T-helper 17 cell (primary cell): ENCODE measurements around the gene EPB41L4B. TPM values are rescaled to one million over a fixed set of nuclear protein-coding genes. Genes with fewer than 3 reads are reported as not detected.
"Not testable (repeated sequence)": the region's sequence is repeated elsewhere in the genome, so short reads cannot be mapped to it uniquely, and the experiment has no call there.

Experiments used
- ATAC-seq: fragments of 150-1000 bp; cut with Tn5 transposase; 2 replicates; pipeline ENCODE4 v1.10.0; 2021; ENCODE audit warnings: mild to moderate bottlenecking, moderate library complexity
- DNase-seq, 3 donors: peaks; one replicate each; pipeline versions ENCODE4 v3.0.0 to v3.0.0-alpha.2; 2020 to 2021
- H3K9me3 ChIP-seq: one replicate; pipeline ENCODE4 v1.7.0; 2013; ENCODE audit warnings: low read length, mild to moderate bottlenecking; ENCODE audit not compliant: control insufficient read depth, poor library complexity, severe bottlenecking
- H3K27ac Mint-ChIP-seq: one replicate; pipeline ENCODE4 v1.8.0; 2022; ENCODE audit warnings: mild to moderate bottlenecking, moderate library complexity, mixed read lengths
- H3K27me3 Mint-ChIP-seq: one replicate; pipeline ENCODE4 v1.8.0; 2022; ENCODE audit warnings: mixed read lengths
- H3K36me3 Mint-ChIP-seq: one replicate; pipeline ENCODE4 v1.8.0; 2022; ENCODE audit warnings: low read depth, mixed read lengths
- H3K4me1 Mint-ChIP-seq: one replicate; pipeline ENCODE4 v1.8.0; 2022; ENCODE audit warnings: mild to moderate bottlenecking, mixed read lengths
- H3K4me3 Mint-ChIP-seq: one replicate; pipeline ENCODE4 v1.8.0; 2022; ENCODE audit warnings: mild to moderate bottlenecking, moderate library complexity, mixed read lengths
- total RNA-seq, 4 donors: library from RNA in 2 of 4; stranded (reverse) in 2 of 4; gene quantifications; one replicate each; pipeline ENCODE4 v1.2.3 and lab custom pipeline; 2022 to 2026

Gene EPB41L4B
- total RNA-seq, 2 donors from 2014 or later = not detected

DNA sequence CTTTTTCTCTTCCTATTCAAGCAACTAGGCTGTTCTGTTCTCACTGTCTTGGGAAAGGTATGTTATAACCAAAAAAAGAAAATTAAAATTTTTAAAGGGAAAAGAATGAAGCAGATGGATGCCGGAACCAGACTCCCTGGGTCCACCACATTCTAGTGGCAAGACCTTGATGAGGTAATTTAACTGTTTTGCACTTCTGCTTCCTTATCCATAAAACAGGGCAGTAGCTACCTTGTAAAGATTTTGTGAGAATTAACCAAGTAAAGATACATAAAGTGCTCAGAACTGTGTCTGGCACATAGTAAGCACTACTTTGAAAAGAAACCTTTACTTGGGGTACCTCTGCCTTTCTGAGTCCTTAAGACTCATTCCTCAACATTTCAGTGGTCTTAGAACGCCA lies 17.0 kb downstream of the EPB41L4B start:
- no peak overlapping the region for H3K27ac Mint-ChIP-seq
- H3K27me3 Mint-ChIP-seq = peaks cover 57% of the 10 kb centered on the region
- H3K9me3 ChIP-seq = no peaks in the 10 kb centered on the region
- no peak overlapping the region for H3K4me3 Mint-ChIP-seq
- ATAC-seq = no peak
- no peak for DNase-seq
- no peaks in the 10 kb centered on the region for H3K4me1 Mint-ChIP-seq
- no peaks in the 10 kb centered on the region for H3K36me3 Mint-ChIP-seq

DNA sequence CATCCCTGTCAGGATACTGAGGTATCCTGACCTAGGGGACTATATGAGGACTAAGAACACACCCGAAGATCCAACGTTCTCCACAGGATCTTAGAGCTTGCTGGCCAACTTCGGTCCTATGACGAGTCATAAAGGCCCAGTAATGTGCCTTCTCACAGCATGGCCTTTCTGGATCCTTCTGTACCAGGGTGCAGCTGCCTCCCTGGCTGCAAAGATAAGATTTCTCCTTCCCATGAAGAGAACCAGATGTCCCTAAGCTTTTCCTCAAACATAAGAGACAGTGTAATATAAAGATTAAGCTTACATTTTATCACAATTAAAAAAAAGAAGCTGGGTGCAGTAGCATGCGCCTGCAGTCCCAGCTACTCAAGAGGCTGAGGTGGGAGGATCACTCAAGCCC lies 18.3 kb downstream of the EPB41L4B start:
- DNase-seq (no peak), ATAC-seq (no peak)
- peaks cover 51% of the 10 kb centered on the region for H3K27me3 Mint-ChIP-seq
- H3K36me3 Mint-ChIP-seq = no peaks in the 10 kb centered on the region
- H3K27ac Mint-ChIP-seq = no peak overlapping the region
- H3K4me1 Mint-ChIP-seq = no peaks in the 10 kb centered on the region
- H3K4me3 Mint-ChIP-seq = no peak overlapping the region
- H3K9me3 ChIP-seq = no peaks in the 10 kb centered on the region

DNA sequence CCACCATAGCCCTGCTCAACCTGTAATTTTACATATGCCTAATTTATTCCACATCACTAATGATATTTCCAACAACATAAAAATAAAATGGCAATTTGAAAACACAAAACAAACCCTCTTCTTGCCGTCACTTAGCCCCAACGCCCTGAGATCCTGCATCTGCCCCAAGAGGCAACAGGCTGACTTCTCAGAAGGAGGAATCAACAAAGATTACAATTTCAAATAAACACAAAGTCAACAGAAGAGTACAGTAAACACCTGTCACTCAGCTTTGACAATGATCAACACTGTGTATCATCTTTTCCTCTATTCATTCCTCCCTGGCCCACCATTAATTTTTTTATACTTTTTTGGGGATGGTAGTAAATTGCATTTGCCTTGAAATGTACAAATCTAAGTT lies 19.8 kb downstream of the EPB41L4B start:
- Mint-ChIP-seq H3K27me3 (peaks cover 48% of the 10 kb centered on the region), H3K4me1 (peaks cover under 1% of the 10 kb centered on the region), H3K27ac (no peak overlapping the region), H3K36me3 (no peaks in the 10 kb centered on the region), H3K4me3 (no peak overlapping the region)
- ATAC-seq (no peak), DNase-seq (no peak)
- no peaks in the 10 kb centered on the region for H3K9me3 ChIP-seq

DNA sequence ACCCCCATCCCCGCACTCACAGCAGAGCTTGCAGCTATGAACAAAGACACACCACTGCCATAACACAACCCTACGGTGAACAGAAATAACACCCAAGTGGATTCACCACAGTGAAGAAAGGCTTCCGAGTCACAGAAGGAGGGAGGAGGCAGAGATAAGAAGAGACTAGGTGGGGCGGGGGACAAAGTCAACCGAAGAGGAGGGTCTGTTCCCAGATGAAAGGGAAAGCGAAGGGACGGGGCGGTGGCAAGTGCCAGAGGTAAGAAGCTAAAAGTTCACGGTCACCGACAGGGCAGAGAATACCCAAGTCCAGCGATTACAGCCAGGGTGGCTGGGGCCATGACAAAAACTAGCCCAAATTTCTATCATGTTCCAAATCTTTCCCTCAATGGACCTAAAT lies 21.0 kb downstream of the EPB41L4B start:
- Mint-ChIP-seq H3K4me3 (no peak overlapping the region), H3K27ac (no peak overlapping the region), H3K36me3 (no peaks in the 10 kb centered on the region), H3K4me1 (peaks cover 3% of the 10 kb centered on the region), H3K27me3 (peaks cover 49% of the 10 kb centered on the region)
- H3K9me3 ChIP-seq = no peaks in the 10 kb centered on the region
- DNase-seq (no peak), ATAC-seq (no peak)

DNA sequence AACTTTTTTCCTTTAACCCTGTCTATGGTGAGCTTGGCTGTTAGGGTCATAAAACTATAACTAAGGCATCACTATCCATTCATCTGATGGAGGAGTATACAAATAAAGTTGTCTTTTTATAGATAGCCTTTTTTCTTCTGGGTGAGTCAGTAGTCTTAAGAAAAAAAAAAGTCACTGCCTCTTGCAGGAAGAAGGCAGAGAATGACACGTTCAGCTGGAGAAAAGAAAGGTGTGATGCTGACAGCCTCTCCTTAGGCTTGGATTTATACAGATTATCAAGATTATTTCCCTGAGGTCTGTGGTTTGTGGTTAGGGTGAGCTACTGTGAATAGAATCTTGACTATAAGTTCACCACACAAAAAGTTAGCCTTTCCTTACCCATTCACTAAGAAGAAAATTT lies 23.0 kb downstream of the EPB41L4B start:
- no peaks in the 10 kb centered on the region for H3K36me3 Mint-ChIP-seq
- DNase-seq (no peak), ATAC-seq (no peak)
- H3K27me3 Mint-ChIP-seq = peaks cover 42% of the 10 kb centered on the region
- no peak overlapping the region for H3K4me3 Mint-ChIP-seq
- no peak overlapping the region for H3K27ac Mint-ChIP-seq
- H3K9me3 ChIP-seq = no peaks in the 10 kb centered on the region
- peaks cover 3% of the 10 kb centered on the region for H3K4me1 Mint-ChIP-seq

DNA sequence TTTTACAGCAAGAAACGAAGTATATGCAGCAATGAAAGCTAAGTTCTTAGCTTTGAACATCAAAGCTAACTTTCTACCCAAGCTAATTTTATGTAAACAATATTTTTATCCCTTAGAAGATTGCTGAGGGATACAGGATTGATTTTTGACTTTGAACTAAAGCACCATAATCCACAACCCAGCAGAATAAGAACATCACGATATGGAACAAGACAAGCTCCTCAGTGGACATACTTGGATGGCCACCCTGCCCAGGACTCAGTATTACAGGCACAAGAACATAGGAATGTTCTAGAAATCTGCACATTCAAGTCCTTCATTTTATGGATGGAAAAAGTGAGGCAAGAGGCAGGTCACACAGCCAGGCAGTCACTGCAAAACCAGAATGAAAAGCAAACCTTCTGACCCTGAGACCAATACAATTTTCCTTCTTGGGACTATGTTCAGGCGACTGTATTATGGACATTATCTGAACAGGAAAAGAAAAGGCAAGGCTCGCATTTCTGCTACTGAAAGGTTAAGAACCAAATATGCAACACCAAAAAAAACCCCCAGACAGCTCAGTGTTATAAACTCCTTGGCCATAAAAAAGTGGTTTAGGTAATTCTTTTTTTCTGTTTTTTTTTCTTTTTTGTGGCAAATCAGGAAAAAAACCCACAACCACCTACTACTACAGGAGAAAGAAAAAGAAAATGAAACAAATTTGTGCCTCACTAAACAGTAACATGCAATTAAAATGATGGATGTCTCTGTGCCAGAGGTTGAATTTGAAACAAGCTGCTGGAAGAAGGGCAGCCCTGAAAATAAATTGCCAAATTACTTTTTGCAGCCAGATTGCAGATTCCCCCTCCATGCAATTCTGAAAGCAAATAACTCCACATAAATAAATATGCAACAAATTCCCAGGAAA lies 25.4 kb downstream of the EPB41L4B start:
- peaks cover 27% of the 10 kb centered on the region for H3K27me3 Mint-ChIP-seq
- no peak overlapping the region for H3K4me3 Mint-ChIP-seq
- no peak overlapping the region for H3K27ac Mint-ChIP-seq
- H3K9me3 ChIP-seq = no peaks in the 10 kb centered on the region
- H3K36me3 Mint-ChIP-seq = no peaks in the 10 kb centered on the region
- ATAC-seq (no peak), DNase-seq (no peak)
- peaks cover 3% of the 10 kb centered on the region for H3K4me1 Mint-ChIP-seq

DNA sequence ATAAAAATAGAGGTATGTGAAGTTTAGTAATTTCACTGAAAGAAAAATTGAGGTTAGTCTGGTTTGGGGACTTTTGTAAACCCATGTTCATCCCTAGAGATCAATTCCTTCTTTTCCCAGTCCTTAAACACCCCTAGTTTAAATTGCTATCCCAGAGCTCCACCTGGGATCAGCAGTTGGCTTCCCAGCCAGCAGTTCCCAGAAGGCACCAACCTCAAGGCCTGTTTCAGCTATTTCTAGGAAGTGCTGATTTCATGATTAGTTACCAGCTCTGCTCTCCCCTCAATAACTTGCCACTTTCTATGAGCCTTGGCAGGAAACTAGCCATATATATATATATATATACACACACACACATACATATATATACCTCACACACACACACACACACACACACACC lies 30.5 kb downstream of the EPB41L4B start:
- Mint-ChIP-seq H3K27me3 (peaks cover 14% of the 10 kb centered on the region), H3K4me1 (no peaks in the 10 kb centered on the region), H3K27ac (no peak overlapping the region), H3K36me3 (no peaks in the 10 kb centered on the region), H3K4me3 (no peak overlapping the region)
- no peaks in the 10 kb centered on the region for H3K9me3 ChIP-seq
- no peak for ATAC-seq
- DNase-seq = no peak

DNA sequence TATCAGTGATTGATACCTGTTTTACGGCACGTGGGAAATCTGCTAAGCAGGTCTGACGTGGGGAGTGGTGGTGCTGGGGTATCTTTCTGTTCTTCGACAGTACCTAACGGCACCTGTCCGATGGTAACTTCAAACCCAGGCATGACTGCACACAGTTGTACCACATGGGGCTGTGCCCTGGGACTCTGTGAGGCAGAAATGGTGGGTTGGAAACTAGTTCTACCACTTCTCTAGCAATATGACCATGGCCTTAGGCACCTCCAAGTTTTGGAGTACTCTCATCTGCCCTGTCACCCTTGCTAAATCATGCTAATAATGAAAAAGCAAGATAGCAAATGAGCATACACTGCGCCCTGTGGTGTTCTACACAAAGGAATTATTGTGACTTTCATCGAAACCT lies 30.9 kb downstream of the EPB41L4B start:
- H3K4me3 Mint-ChIP-seq = no peak overlapping the region
- no peaks in the 10 kb centered on the region for H3K36me3 Mint-ChIP-seq

DNA sequence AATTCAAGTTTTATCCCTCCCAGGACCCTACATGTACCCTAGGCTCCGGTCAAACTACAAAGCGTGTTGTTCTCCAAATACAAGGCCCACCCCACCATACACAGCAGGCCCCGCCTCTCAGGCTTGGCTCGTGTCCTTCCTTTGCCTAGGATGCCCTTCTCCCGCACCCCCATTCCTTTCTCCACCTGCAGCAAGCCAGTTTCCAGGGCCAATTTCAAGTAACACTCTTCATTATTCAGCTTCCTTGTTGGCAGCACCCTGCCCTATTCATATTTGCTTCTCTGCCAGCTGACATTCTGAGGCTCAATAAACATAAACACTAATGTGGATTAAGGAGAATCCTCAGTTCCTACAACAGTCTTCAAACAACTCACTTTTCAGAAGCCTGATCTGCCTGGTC lies 31.7 kb downstream of the EPB41L4B start:
- Mint-ChIP-seq H3K4me3 (no peak overlapping the region), H3K4me1 (no peaks in the 10 kb centered on the region), H3K27ac (no peak overlapping the region), H3K36me3 (no peaks in the 10 kb centered on the region), H3K27me3 (peaks cover 21% of the 10 kb centered on the region)
- DNase-seq (no peak), ATAC-seq (no peak)
- no peaks in the 10 kb centered on the region for H3K9me3 ChIP-seq

More for the DNA sequence above, 30.9 kb downstream of the EPB41L4B start:
- DNase-seq (no peak), ATAC-seq (no peak)
- H3K9me3 ChIP-seq = no peaks in the 10 kb centered on the region
- H3K4me1 Mint-ChIP-seq = no peaks in the 10 kb centered on the region
- no peak overlapping the region for H3K27ac Mint-ChIP-seq
- H3K27me3 Mint-ChIP-seq = peaks cover 17% of the 10 kb centered on the region

DNA sequence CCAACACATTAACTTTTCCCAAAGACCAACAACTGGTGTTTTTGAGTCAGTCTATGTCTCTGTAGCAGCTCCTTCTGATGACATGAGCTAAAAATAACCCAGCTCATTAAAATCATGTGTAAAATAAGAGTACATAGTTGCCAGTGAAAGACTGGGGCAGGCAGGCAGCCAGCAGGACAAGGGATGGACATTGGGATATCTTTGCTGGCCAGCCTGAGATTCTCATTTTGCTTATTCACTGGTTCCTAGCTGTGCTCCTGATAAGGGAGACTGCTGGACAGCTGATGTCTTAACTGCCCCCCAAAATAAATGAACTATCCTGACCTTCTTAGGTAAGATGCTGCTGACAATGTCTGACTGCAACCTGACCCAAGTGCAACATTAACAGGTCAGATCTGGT lies 33.9 kb downstream of the EPB41L4B start:
- no peaks in the 10 kb centered on the region for H3K4me1 Mint-ChIP-seq
- DNase-seq (no peak), ATAC-seq (no peak)
- H3K36me3 Mint-ChIP-seq = no peaks in the 10 kb centered on the region
- H3K4me3 Mint-ChIP-seq = no peak overlapping the region
- H3K9me3 ChIP-seq = no peaks in the 10 kb centered on the region
- H3K27ac Mint-ChIP-seq = no peak overlapping the region
- peaks cover 23% of the 10 kb centered on the region for H3K27me3 Mint-ChIP-seq

DNA sequence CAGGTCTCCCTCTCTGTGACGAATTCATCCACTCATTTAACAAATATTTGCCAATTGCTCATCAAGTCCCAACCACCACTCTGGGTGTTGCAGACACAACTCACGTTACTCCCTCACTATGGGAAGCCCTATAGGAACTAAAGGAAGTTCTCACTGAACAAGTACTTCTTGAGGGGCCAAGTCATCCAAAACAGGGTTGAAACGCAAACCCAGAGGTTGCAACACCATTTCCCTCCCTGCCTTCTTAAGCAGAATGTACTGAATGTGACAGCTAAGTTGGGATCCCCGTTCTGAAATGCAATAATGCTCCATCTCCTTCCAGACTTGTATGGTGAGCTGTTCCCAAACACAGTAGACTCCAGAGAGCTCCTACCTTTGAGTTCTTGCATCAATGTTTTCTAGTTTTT lies 34.3 kb downstream of the EPB41L4B start:
- no peaks in the 10 kb centered on the region for H3K9me3 ChIP-seq
- peaks cover 23% of the 10 kb centered on the region for H3K27me3 Mint-ChIP-seq
- H3K36me3 Mint-ChIP-seq = no peaks in the 10 kb centered on the region
- DNase-seq (no peak), ATAC-seq (no peak)
- no peak overlapping the region for H3K4me3 Mint-ChIP-seq
- no peaks in the 10 kb centered on the region for H3K4me1 Mint-ChIP-seq
- no peak overlapping the region for H3K27ac Mint-ChIP-seq

DNA sequence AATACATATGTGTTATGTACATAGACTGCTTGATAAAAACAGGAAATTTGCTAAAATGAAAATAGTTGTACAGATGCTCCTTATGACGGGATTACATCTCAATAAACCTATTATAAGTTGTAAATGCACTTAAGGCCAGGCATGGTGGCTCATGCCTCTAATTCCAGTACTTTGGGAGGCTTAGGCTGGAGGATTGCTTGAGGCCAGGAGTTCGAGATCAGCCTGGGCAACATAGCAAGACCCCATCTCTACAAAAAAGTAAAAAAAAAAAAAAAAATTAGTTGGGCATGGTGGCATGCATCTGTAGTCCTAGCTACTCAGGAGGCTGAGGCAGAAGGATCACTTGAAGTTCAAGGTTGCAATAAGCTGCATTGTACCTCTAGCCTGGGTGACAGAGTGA lies 37.2 kb downstream of the EPB41L4B start:
- not testable (repeated sequence) for H3K27ac Mint-ChIP-seq, ATAC-seq, DNase-seq, H3K4me1 Mint-ChIP-seq, H3K9me3 ChIP-seq, H3K4me3 Mint-ChIP-seq, H3K36me3 Mint-ChIP-seq
- H3K27me3 Mint-ChIP-seq = peaks cover 42% of the 10 kb centered on the region

DNA sequence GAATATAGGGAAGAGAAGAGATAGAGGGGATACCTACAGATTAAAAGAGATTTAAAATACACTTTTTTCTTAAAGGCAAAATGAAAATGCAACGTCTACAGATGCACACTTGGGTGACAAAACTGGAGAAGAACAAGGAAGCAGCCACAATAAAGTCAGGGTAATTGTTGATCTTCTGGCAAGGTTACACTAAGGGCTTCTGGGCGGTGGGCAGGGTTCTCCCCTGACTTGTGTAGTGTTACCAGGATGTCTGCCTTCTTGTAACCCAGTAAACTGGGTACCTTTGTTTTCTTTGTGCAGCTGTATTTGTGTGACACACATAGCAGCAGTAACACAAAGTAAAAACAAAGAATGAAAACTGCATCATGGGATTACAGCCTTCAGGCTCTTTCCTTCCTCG lies 37.8 kb downstream of the EPB41L4B start:
- no peak for DNase-seq
- no peaks in the 10 kb centered on the region for H3K4me1 Mint-ChIP-seq
- H3K36me3 Mint-ChIP-seq = no peaks in the 10 kb centered on the region
- H3K27ac Mint-ChIP-seq = no peak overlapping the region
- no peak for ATAC-seq
- peaks cover 41% of the 10 kb centered on the region for H3K27me3 Mint-ChIP-seq
- no peaks in the 10 kb centered on the region for H3K9me3 ChIP-seq
- peak overlapping the region; percentile 16 for H3K4me3 Mint-ChIP-seq

DNA sequence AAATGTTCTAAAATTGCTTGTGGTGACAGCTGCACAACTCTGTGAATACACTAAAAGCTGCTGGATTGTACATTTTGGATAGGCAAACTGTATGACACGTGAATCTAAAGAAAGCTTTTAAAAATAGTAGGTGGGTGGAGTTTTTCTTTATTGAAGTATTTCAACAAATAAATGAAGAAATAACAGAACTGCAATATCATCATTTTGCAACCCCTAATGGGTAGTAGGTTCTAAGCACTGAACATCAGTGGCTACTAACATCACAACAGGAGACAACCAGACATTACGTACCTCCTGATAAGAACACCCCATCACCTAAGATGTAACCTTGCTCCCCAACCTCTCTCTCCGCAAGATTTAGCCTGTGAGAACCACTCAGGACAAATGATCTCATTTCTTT lies 38.6 kb downstream of the EPB41L4B start:
- no peak overlapping the region for H3K4me3 Mint-ChIP-seq
- H3K27ac Mint-ChIP-seq = no peak overlapping the region
- H3K9me3 ChIP-seq = no peaks in the 10 kb centered on the region
- peaks cover 44% of the 10 kb centered on the region for H3K27me3 Mint-ChIP-seq
- H3K4me1 Mint-ChIP-seq = peaks cover 2% of the 10 kb centered on the region
- no peak for ATAC-seq
- no peak for DNase-seq
- no peaks in the 10 kb centered on the region for H3K36me3 Mint-ChIP-seq
